ENCODE data around the gene PPME1. TPM values are rescaled to one million over a fixed set of nuclear protein-coding genes. Genes with fewer than 3 reads are reported as not detected.

Gene PPME1
- total and polyA plus RNA-seq, 12 donors = 24.2 to 35.3 (median 30.0) TPM

- H3K9me3 ChIP-seq = no peaks in the 10 kb centered on the region
- no peak for ATAC-seq
- intact Hi-C loops (cut with DNase I) = no loop called here
- H3K27me3 ChIP-seq = peaks cover 0 to 3% (median 0%) of the 10 kb centered on the region in 7 donors
- DNase-seq = no peak
- no peaks in the 10 kb centered on the region for H3K36me3 ChIP-seq
- H3K27ac ChIP-seq = no peak overlapping the region
- 69 to 74% methylated on average over 3 of the region's 3 CpGs for WGBS, 2 donors
- no peak overlapping the region for H3K4me3 ChIP-seq
- TF ChIP-seq, protein P1, sequence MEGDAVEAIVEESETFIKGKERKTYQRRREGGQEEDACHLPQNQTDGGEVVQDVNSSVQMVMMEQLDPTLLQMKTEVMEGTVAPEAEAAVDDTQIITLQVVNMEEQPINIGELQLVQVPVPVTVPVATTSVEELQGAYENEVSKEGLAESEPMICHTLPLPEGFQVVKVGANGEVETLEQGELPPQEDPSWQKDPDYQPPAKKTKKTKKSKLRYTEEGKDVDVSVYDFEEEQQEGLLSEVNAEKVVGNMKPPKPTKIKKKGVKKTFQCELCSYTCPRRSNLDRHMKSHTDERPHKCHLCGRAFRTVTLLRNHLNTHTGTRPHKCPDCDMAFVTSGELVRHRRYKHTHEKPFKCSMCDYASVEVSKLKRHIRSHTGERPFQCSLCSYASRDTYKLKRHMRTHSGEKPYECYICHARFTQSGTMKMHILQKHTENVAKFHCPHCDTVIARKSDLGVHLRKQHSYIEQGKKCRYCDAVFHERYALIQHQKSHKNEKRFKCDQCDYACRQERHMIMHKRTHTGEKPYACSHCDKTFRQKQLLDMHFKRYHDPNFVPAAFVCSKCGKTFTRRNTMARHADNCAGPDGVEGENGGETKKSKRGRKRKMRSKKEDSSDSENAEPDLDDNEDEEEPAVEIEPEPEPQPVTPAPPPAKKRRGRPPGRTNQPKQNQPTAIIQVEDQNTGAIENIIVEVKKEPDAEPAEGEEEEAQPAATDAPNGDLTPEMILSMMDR (IDR thresholded peaks at IDR 0.05) = no peak
- peaks cover 0 to 4% (median 0%) of the 10 kb centered on the region in 9 donors for H3K4me1 ChIP-seq
These were observed 127.9 kb downstream of the PPME1 start for GRCh38 chr11:74299015-74299414.

Other genes with a start within 250 kb of the PPME1 start
- not detected for gene DNAJB13, start 220.3 kb upstream of the PPME1 start, total RNA-seq
- gene DNAJB13, start 220.3 kb upstream of the PPME1 start, polyA plus RNA-seq = not detected
- gene UCP2, start 188.4 kb upstream of the PPME1 start, total RNA-seq = 10 to 100 TPM; 11.8 to 73.3 (median 18.1) TPM
- 10 to 100 TPM; 10.2 to 18.4 TPM for gene UCP2, start 188.4 kb upstream of the PPME1 start, polyA plus RNA-seq
- 10 to 100 TPM in 1 of 10 donors, 1 to 10 TPM in 7, under 1 TPM in 2; 0.61 to 12.6 (median 1.6) TPM for gene UCP3, start 162.2 kb upstream of the PPME1 start, total RNA-seq
- gene UCP3, start 162.2 kb upstream of the PPME1 start, polyA plus RNA-seq = 1 to 10 TPM in 1 of 2 donors, under 1 TPM in 1; 0.83 to 3.5 TPM
- gene C2CD3, start 287 bp upstream of the PPME1 start, total RNA-seq = 10 to 100 TPM in 8 of 10 donors, 1 to 10 TPM in 2; 8.4 to 14.8 (median 12.2) TPM
- gene C2CD3, start 287 bp upstream of the PPME1 start, polyA plus RNA-seq = 1 to 10 TPM; 7.8 to 8.1 TPM
- gene P4HA3, start 140.4 kb downstream of the PPME1 start, total RNA-seq = under 1 TPM in 4 of 10 donors, not detected in 6; 0.13 to 0.76 (median 0.29) TPM
- under 1 TPM; 0.15 to 0.59 TPM for gene P4HA3, start 140.4 kb downstream of the PPME1 start, polyA plus RNA-seq
- 1 to 10 TPM in 8 of 10 donors, under 1 TPM in 2; 0.91 to 2.5 (median 1.7) TPM for gene PGM2L1, start 227.1 kb downstream of the PPME1 start, total RNA-seq
- 1 to 10 TPM in 1 of 2 donors, under 1 TPM in 1; 0.81 to 1.0 TPM for gene PGM2L1, start 227.1 kb downstream of the PPME1 start, polyA plus RNA-seq